Nucleus accumbens (tissue), 56 donors: ENCODE results near the gene ERO1B.

Source experiments
- DNase-seq, 56 donors: peaks; one replicate each; lab custom pipeline; 2025; lab: John Stamatoyannopoulos, UW

Gene ERO1B

GRCh38 chr1:236301080-236301957, 19.6 kb upstream of the ERO1B start:
- DNase-seq: no peak

GRCh38 chr1:236297161-236297560, 15.4 kb upstream of the ERO1B start:
- DNase-seq: no peak

GRCh38 chr1:236292425-236292824, 10.7 kb upstream of the ERO1B start:
- DNase-seq: no peak

- DNase-seq: no peak
Observed at GRCh38 chr1:236289492-236290131, 7.9 kb upstream of the ERO1B start.

GRCh38 chr1:236288620-236288976, 6.8 kb upstream of the ERO1B start:
- DNase-seq: no peak

GRCh38 chr1:236287757-236288619, 6.2 kb upstream of the ERO1B start:
- DNase-seq: peak in 1 of 56 donors; percentile 57

- DNase-seq: no peak
Observed at GRCh38 chr1:236287356-236287755, 5.6 kb upstream of the ERO1B start.

- DNase-seq: no peak
Observed at GRCh38 chr1:236284291-236284721, 2.5 kb upstream of the ERO1B start.

- DNase-seq: no peak
Observed at GRCh38 chr1:236282719-236283118, 961 bp upstream of the ERO1B start.

GRCh38 chr1:236282425-236282716, 613 bp upstream of the ERO1B start:
- DNase-seq: no peak

- peak in 43 of 56 donors; percentile 11 to 67 (median 35) for DNase-seq
Observed at GRCh38 chr1:236281198-236281653, 532 bp downstream of the ERO1B start.

- DNase-seq: peak in 25 of 56 donors; percentile 7 to 57 (median 31)
Observed at GRCh38 chr1:236280438-236281197, 1.1 kb downstream of the ERO1B start.

GRCh38 chr1:236275586-236275985, 6.2 kb downstream of the ERO1B start:
- no peak for DNase-seq

- DNase-seq: no peak
Observed at GRCh38 chr1:236275061-236275460, 6.7 kb downstream of the ERO1B start.

GRCh38 chr1:236273358-236273757, 8.4 kb downstream of the ERO1B start:
- no peak for DNase-seq

- DNase-seq: no peak
Observed at GRCh38 chr1:236269439-236269838, 12.3 kb downstream of the ERO1B start.

- no peak for DNase-seq
Observed at GRCh38 chr1:236261898-236262297, 19.9 kb downstream of the ERO1B start.

GRCh38 chr1:236261033-236261432, 20.7 kb downstream of the ERO1B start:
- no peak for DNase-seq

GRCh38 chr1:236259043-236259442, 22.7 kb downstream of the ERO1B start:
- no peak for DNase-seq

GRCh38 chr1:236258114-236258622, 23.6 kb downstream of the ERO1B start:
- no peak for DNase-seq
